Liver (tissue), 9 donors: Measurements from ENCODE around the gene CBX8. TPM values are rescaled to one million over a fixed set of nuclear protein-coding genes. Genes with fewer than 3 reads are reported as not detected.

Experiments used
- DNase-seq: peaks from one replicate; pipeline ENCODE4 v3.0.0-alpha.2; 2017; ENCODE audit warnings: low spot score
- H3K27ac ChIP-seq, 2 donors: one replicate each; pipeline ENCODE4 v1.7.0; 2013; ENCODE audit warnings: inconsistent platforms in 2 of 2, low read length in 2 of 2, control low read depth in 1 of 2, low read depth in 1 of 2, mild to moderate bottlenecking in 1 of 2
- H3K27me3 ChIP-seq, 4 donors: one replicate each; pipeline versions ENCODE4 v1.6.1 to v1.7.0; 2013; ENCODE audit warnings: low read length in 3 of 4, inconsistent platforms in 1 of 4, mild to moderate bottlenecking in 1 of 4, moderate library complexity in 1 of 4; ENCODE audit not compliant: control insufficient read depth in 4 of 4, insufficient read depth in 4 of 4
- H3K36me3 ChIP-seq, 4 donors: one replicate each; pipeline versions ENCODE4 v1.6.1 to v1.7.0; 2013; ENCODE audit warnings: low read length in 3 of 4, mild to moderate bottlenecking in 3 of 4, low read depth in 1 of 4, moderate library complexity in 1 of 4; ENCODE audit not compliant: control insufficient read depth in 4 of 4, insufficient read depth in 3 of 4
- H3K4me1 ChIP-seq, 4 donors: one replicate each; pipeline versions ENCODE4 v1.6.1 to v1.7.0; 2013; ENCODE audit warnings: low read length in 3 of 4, mild to moderate bottlenecking in 3 of 4, moderate library complexity in 1 of 4; ENCODE audit not compliant: control insufficient read depth in 4 of 4, insufficient read depth in 4 of 4
- H3K4me3 ChIP-seq, 3 donors: one replicate each; pipeline versions ENCODE4 v1.6.1 to v1.7.0; 2013; ENCODE audit warnings: low read length in 3 of 3, control low read depth in 1 of 3, low read depth in 1 of 3, mild to moderate bottlenecking in 1 of 3
- H3K9ac ChIP-seq, 2 donors: one replicate each; pipeline ENCODE4 v1.7.0; 2013; ENCODE audit warnings: low read length in 2 of 2, mild to moderate bottlenecking in 2 of 2, moderate library complexity in 2 of 2, control low read depth in 1 of 2, low read depth in 1 of 2
- H3K9me3 ChIP-seq, 4 donors: one replicate each; pipeline versions ENCODE4 v1.6.1 to v1.7.0; 2013; ENCODE audit warnings: low read length in 3 of 4; ENCODE audit not compliant: control insufficient read depth in 4 of 4
- ATF3 ChIP-seq: IDR thresholded peaks from 2 replicates; pipeline ENCODE4 v1.6.1; 2016; ENCODE audit warnings: antibody characterized with exemption
- CTCF ChIP-seq: fragments of 150-350 bp; IDR thresholded peaks from 2 replicates; pipeline ENCODE4 v1.5.1; 2017; ENCODE audit warnings: improper control_type of control experiment, low read depth, low read length; ENCODE audit not compliant: missing input control
- EGR1 ChIP-seq, 2 donors: IDR thresholded peaks; 2 replicates each; pipeline ENCODE4 v1.6.1; 2016 to 2018; ENCODE audit warnings: antibody characterized with exemption in 2 of 2, low read depth in 2 of 2
- FOXA1 ChIP-seq: IDR thresholded peaks from 2 replicates; pipeline ENCODE4 v1.6.1; 2016; ENCODE audit warnings: antibody characterized with exemption
- FOXA2 ChIP-seq: IDR thresholded peaks from 2 replicates; pipeline ENCODE4 v1.6.1; 2016; ENCODE audit warnings: antibody characterized with exemption
- GABPA ChIP-seq, 2 donors: IDR thresholded peaks in 1 of 2; conservative IDR thresholded peaks in 1 of 2; 2 replicates each; pipeline ENCODE4 v1.6.1; 2016; ENCODE audit warnings: antibody characterized with exemption in 2 of 2, mild to moderate bottlenecking in 1 of 2, moderate library complexity in 1 of 2
- HNF4A ChIP-seq, 2 donors: conservative IDR thresholded peaks; 2 replicates each; pipeline ENCODE4 v1.6.1; 2016; ENCODE audit warnings: antibody characterized with exemption in 2 of 2, mild to moderate bottlenecking in 2 of 2
- HNF4G ChIP-seq: IDR thresholded peaks from 2 replicates; pipeline ENCODE4 v1.6.1; 2016; ENCODE audit warnings: antibody characterized with exemption
- NR2F2 ChIP-seq: IDR thresholded peaks from 2 replicates; pipeline ENCODE4 v1.6.1; 2016; ENCODE audit warnings: antibody characterized with exemption
- RAD21 ChIP-seq, 2 donors: IDR thresholded peaks; 2 replicates each; pipeline ENCODE4 v1.6.1; 2016; ENCODE audit warnings: antibody characterized with exemption in 2 of 2, mild to moderate bottlenecking in 2 of 2
- RXRA ChIP-seq, 2 donors: IDR thresholded peaks; 2 replicates each; pipeline ENCODE4 v1.6.1; 2017 to 2018; ENCODE audit warnings: antibody characterized with exemption in 2 of 2, mild to moderate bottlenecking in 1 of 2
- SP1 ChIP-seq: IDR thresholded peaks from 2 replicates; pipeline ENCODE4 v1.6.1; 2018; ENCODE audit warnings: antibody characterized with exemption, mild to moderate bottlenecking
- TAF1 ChIP-seq: conservative IDR thresholded peaks from 2 replicates; pipeline ENCODE4 v1.6.1; 2016; ENCODE audit warnings: antibody characterized with exemption, mild to moderate bottlenecking
- YY1 ChIP-seq: IDR thresholded peaks from 2 replicates; pipeline ENCODE4 v1.6.1; 2016; ENCODE audit warnings: antibody characterized with exemption, mild to moderate bottlenecking
- ZBTB33 ChIP-seq: IDR thresholded peaks from 2 replicates; pipeline ENCODE4 v1.6.1; 2016; ENCODE audit warnings: antibody characterized with exemption
- WGBS: extraction: QIAGEN DNeasy Blood & Tissue Kit; methylation state at CpG from one replicate; pipeline ENCODE4 v1.1.7; 2013; 5-methylcytosine and 5-hydroxymethylcytosine counted together
- polyA plus RNA-seq, 2 donors: library from polyadenylated mRNA; stranded (reverse) in 1 of 2; unstranded in 1 of 2; fragments of 200-250 nt in 1 of 2; fragments of >200 nt in 1 of 2; fragmentation: Nextera tagmentation in 1 of 2; extraction: Ambion mirVana in 1 of 2; gene quantifications; one replicate each; pipeline versions ENCODE4 v1.2.1 to v1.2.3, GENCODE V29; 2013 to 2015
- total RNA-seq, 2 donors: library from RNA; depleted of rRNA; stranded (reverse); fragments of >200 nt; gene quantifications; one replicate each; pipeline ENCODE4 v1.2.3, GENCODE V29; 2014
- TF ChIP-seq, protein P1 (sequence below): IDR thresholded peaks from 2 replicates; pipeline ENCODE4 v1.6.1; 2016; ENCODE audit warnings: antibody characterized with exemption, mild to moderate bottlenecking
- donor health status: healthy.
- donor health status: healthy.
- donor health status: healthy.
- donor health status: healthy.
- donor health status: healthy.

Gene CBX8
- total and polyA plus RNA-seq, 4 donors, result 0.75 to 2.7 (median 1.9) TPM

- TF ChIP-seq HNF4G (no peak), GABPA (IDR thresholded peaks at IDR 0.05 in 1 of 2, conservative IDR thresholded peaks at IDR 0.05 in 1 of 2) (no peak), CTCF (no peak), ATF3 (no peak), RAD21 (IDR thresholded peaks at IDR 0.05) (no peak), YY1 (no peak), FOXA2 (no peak), ZBTB33 (no peak), RXRA (IDR thresholded peaks at IDR 0.05) (no peak)
- no peak for DNase-seq
- no peaks in the 10 kb centered on the region for H3K9me3 ChIP-seq
- H3K4me3 ChIP-seq, result no peak overlapping the region
- H3K4me1 ChIP-seq, result peaks cover 4 to 15% (median 8%) of the 10 kb centered on the region in 4 donors
- 69% methylated on average over 27 of the region's 27 CpGs for WGBS
- no peaks in the 10 kb centered on the region for H3K36me3 ChIP-seq
- H3K27me3 ChIP-seq, result peaks cover 0 to 4% (median 4%) of the 10 kb centered on the region in 4 donors
- H3K9ac ChIP-seq, result no peak overlapping the region
- no peak overlapping the region for H3K27ac ChIP-seq
Observed at GRCh38 chr17:79781736-79782575, 14.9 kb downstream of the CBX8 start.

- Histone ChIP-seq H3K27ac (no peak overlapping the region), H3K36me3 (no peaks in the 10 kb centered on the region), H3K4me1 (peaks cover 4 to 15% (median 8%) of the 10 kb centered on the region in 4 donors), H3K9ac (no peak overlapping the region), H3K9me3 (peaks cover 0 to 4% (median 0%) of the 10 kb centered on the region in 4 donors), H3K27me3 (peaks cover 0 to 11% (median 2%) of the 10 kb centered on the region in 4 donors), H3K4me3 (no peak overlapping the region)
- DNase-seq, result no peak
- WGBS, result 78% methylated on average over 12 of the region's 12 CpGs
- TF ChIP-seq TAF1, result no peak
- TF ChIP-seq GABPA (IDR thresholded peaks at IDR 0.05 in 1 of 2, conservative IDR thresholded peaks at IDR 0.05 in 1 of 2), result no peak
- no peak for TF ChIP-seq EGR1 (IDR thresholded peaks at IDR 0.05; ENCODE audit: low read depth in 2 of 2)
- no peak for TF ChIP-seq HNF4A (conservative IDR thresholded peaks at IDR 0.05)
- no peak for TF ChIP-seq SP1
- no peak for TF ChIP-seq RXRA (IDR thresholded peaks at IDR 0.05)
- TF ChIP-seq, protein P1, sequence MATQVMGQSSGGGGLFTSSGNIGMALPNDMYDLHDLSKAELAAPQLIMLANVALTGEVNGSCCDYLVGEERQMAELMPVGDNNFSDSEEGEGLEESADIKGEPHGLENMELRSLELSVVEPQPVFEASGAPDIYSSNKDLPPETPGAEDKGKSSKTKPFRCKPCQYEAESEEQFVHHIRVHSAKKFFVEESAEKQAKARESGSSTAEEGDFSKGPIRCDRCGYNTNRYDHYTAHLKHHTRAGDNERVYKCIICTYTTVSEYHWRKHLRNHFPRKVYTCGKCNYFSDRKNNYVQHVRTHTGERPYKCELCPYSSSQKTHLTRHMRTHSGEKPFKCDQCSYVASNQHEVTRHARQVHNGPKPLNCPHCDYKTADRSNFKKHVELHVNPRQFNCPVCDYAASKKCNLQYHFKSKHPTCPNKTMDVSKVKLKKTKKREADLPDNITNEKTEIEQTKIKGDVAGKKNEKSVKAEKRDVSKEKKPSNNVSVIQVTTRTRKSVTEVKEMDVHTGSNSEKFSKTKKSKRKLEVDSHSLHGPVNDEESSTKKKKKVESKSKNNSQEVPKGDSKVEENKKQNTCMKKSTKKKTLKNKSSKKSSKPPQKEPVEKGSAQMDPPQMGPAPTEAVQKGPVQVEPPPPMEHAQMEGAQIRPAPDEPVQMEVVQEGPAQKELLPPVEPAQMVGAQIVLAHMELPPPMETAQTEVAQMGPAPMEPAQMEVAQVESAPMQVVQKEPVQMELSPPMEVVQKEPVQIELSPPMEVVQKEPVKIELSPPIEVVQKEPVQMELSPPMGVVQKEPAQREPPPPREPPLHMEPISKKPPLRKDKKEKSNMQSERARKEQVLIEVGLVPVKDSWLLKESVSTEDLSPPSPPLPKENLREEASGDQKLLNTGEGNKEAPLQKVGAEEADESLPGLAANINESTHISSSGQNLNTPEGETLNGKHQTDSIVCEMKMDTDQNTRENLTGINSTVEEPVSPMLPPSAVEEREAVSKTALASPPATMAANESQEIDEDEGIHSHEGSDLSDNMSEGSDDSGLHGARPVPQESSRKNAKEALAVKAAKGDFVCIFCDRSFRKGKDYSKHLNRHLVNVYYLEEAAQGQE, result no peak
- TF ChIP-seq NR2F2, result no peak
- no peak for TF ChIP-seq CTCF
- TF ChIP-seq HNF4G, result no peak
- TF ChIP-seq YY1, result no peak
- TF ChIP-seq ATF3, result no peak
- no peak for TF ChIP-seq RAD21 (IDR thresholded peaks at IDR 0.05)
- TF ChIP-seq FOXA2, result no peak
- TF ChIP-seq FOXA1, result no peak
- no peak for TF ChIP-seq ZBTB33
Observed at GRCh38 chr17:79781012-79781650, 15.7 kb downstream of the CBX8 start.
